Body of pancreas (tissue), 4 donors: ENCODE results near the gene SREBF1. TPM values are rescaled to one million over a fixed set of nuclear protein-coding genes. Genes with fewer than 3 reads are reported as not detected.

Source experiments
- ATAC-seq: fragments of 150-250 bp; one replicate; pipeline ENCODE4 v1.9.1; 2016
- DNase-seq, 4 donors: peaks; one replicate each; pipeline ENCODE4 v3.0.0-alpha.2; 2019
- H3K27ac ChIP-seq, 4 donors: fragments of 200-600 bp; sonication (generic); 1 replicate in 3 of 4; 2 replicates in 1 of 4; pipeline versions ENCODE4 v1.5.1 to v1.6.1; 2016 to 2019; ENCODE audit warnings: mild to moderate bottlenecking in 1 of 4, mixed read lengths in 1 of 4, moderate library complexity in 1 of 4
- H3K27me3 ChIP-seq, 2 donors: fragments of 200-600 bp; sonication (generic); one replicate each; pipeline ENCODE4 v1.6.0; 2016; ENCODE audit warnings: mild to moderate bottlenecking in 1 of 2
- H3K36me3 ChIP-seq, 2 donors: fragments of 200-600 bp; sonication (generic); replicated peaks in 1 of 2; 2 replicates each; pipeline ENCODE4 v1.5.1; 2016; ENCODE audit warnings: low read depth in 2 of 2; ENCODE audit not compliant: insufficient read depth in 1 of 2
- H3K4me1 ChIP-seq: fragments of 200-600 bp; sonication (generic); one replicate; pipeline ENCODE4 v1.6.0; 2016
- H3K4me3 ChIP-seq, 2 donors: fragments of 200-600 bp; sonication (generic); 1 replicate in 1 of 2; 2 replicates in 1 of 2; pipeline ENCODE4 v1.5.1; 2016 to 2019
- H3K9me3 ChIP-seq, 3 donors: fragments of 200-600 bp; sonication (generic); 1 replicate in 2 of 3; 2 replicates in 1 of 3; pipeline ENCODE4 v1.5.1; 2016
- CTCF ChIP-seq, 7 experiments: fragments of 450-650 bp in 4 of 7; fragments of 200-600 bp in 3 of 7; sonication (generic) in 3 of 7; IDR thresholded peaks; one replicate each; pipeline ENCODE4 v1.5.1; 2016 to 2019; ENCODE audit warnings: antibody characterized with exemption in 7 of 7
- POLR2A ChIP-seq, 3 donors: fragments of 450-650 bp; IDR thresholded peaks; one replicate each; pipeline ENCODE4 v1.6.1; 2016; ENCODE audit warnings: antibody characterized with exemption in 3 of 3, mild to moderate bottlenecking in 2 of 3
- WGBS, 2 donors: methylation state at CpG; one replicate each; pipeline ENCODE4 v1.1.5; 2017; 5-methylcytosine and 5-hydroxymethylcytosine counted together
- intact Hi-C: fragments of 100-400 bp; cut with DNase I; formaldehyde crosslinking; loops from one replicate; pipeline ENCODE4 v1.15.1; 2023
- total RNA-seq, 2 donors: library from RNA; depleted of rRNA; stranded (reverse); fragments of >200 nt; gene quantifications; one replicate each; pipeline ENCODE4 v1.1.0, GENCODE V29; 2016

Gene SREBF1
- total RNA-seq, 2 donors from 2014 or later: 22.3 to 88.0 TPM

- no peak overlapping the region for H3K4me3 ChIP-seq
- no peaks in the 10 kb centered on the region for H3K36me3 ChIP-seq
- H3K27me3 ChIP-seq: no peaks in the 10 kb centered on the region
- no peak overlapping the region for H3K27ac ChIP-seq
- H3K9me3 ChIP-seq: no peaks in the 10 kb centered on the region
- H3K4me1 ChIP-seq: peaks cover 59% of the 10 kb centered on the region
- ATAC-seq (no peak), DNase-seq (no peak)
- intact Hi-C loops: no loop called here
- no peak for TF ChIP-seq POLR2A (IDR thresholded peaks at IDR 0.05)
- TF ChIP-seq CTCF (IDR thresholded peaks at IDR 0.05): no peak
- WGBS, 2 donors: 90 to 91% methylated on average over 4 to 16 of the region's 16 CpGs
Observed at GRCh38 chr17:17826942-17827785, 9.6 kb downstream of the SREBF1 start.

- H3K4me1 ChIP-seq: peaks cover 61% of the 10 kb centered on the region
- TF ChIP-seq POLR2A (IDR thresholded peaks at IDR 0.05) (no peak), CTCF (IDR thresholded peaks at IDR 0.05) (no peak)
- intact Hi-C loops: no loop called here
- WGBS, 2 donors: 92 to 100% methylated on average over 2 of the region's 2 CpGs
- no peaks in the 10 kb centered on the region for H3K9me3 ChIP-seq
- H3K4me3 ChIP-seq: no peak overlapping the region
- ATAC-seq (no peak), DNase-seq (no peak)
- peak overlapping the region in 3 of 4 donors; percentile 36 to 88 (median 86) for H3K27ac ChIP-seq
- H3K27me3 ChIP-seq: no peaks in the 10 kb centered on the region
- no peaks in the 10 kb centered on the region for H3K36me3 ChIP-seq
Observed at GRCh38 chr17:17826342-17826713, 10.5 kb downstream of the SREBF1 start.

DNA sequence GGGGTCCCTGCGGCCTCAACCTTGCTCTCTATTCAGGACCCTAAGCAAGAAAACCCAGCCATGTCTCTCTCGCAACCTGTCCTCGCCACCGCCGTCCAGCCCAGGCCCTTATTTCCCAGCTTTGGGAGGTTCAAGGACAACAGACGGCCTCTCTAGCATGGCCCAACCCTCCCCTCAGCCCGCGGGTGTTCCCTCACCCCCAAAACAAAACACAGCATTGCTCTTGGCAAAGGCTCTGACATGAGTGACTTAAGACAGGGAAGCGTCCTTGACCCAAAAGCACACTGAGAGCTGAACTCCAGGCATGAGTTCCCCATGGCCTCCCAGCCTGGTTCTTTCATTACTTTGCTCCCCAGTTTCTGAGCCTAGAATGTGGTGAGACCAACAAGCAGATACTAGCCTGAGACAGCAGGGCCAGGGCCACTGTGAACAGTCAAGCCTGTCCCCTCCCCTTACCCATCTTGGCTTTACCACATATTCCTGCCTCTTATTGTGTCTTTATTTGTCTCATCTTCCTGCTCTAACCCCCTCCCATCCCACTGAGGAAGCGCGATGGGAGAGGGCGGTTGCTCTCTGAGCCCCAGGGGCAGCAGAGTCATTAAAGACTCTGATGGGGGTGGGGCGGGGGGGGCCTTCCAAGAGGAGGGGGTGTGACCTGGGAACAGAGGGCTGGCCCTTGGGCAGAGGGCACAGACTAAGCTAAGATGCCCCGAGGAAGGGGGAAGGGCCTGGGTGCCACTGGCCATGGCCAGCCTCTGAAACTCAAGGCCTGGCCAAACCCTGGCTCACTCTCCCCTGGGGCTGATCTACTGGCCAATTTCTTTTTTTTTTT lies 11.8 kb downstream of the SREBF1 start:
- intact Hi-C loops: no loop called here
- peak; percentile 14 for ATAC-seq
- H3K27me3 ChIP-seq: no peaks in the 10 kb centered on the region
- no peaks in the 10 kb centered on the region for H3K36me3 ChIP-seq
- H3K27ac ChIP-seq: peak overlapping the region; percentile 48 to 88 (median 84)
- H3K9me3 ChIP-seq: no peaks in the 10 kb centered on the region
- peak in 1 of 3 donors; percentile 17 for TF ChIP-seq POLR2A (IDR thresholded peaks at IDR 0.05)
- TF ChIP-seq CTCF (IDR thresholded peaks at IDR 0.05): no peak
- peak; percentile 57 to 71 (median 66) for DNase-seq
- 13 to 20% methylated on average over 6 to 14 of the region's 14 CpGs for WGBS, 2 donors
- H3K4me3 ChIP-seq: no peak overlapping the region
- peaks cover 61% of the 10 kb centered on the region for H3K4me1 ChIP-seq

- peak overlapping the region; percentile 48 to 88 (median 84) for H3K27ac ChIP-seq
- TF ChIP-seq CTCF (IDR thresholded peaks at IDR 0.05) (no peak), POLR2A (IDR thresholded peaks at IDR 0.05) (no peak)
- no peaks in the 10 kb centered on the region for H3K9me3 ChIP-seq
- 13 to 15% methylated on average over 4 to 11 of the region's 11 CpGs for WGBS, 2 donors
- ATAC-seq (no peak), DNase-seq (peak in 1 of 4 donors; percentile 57)
- no peak overlapping the region for H3K4me3 ChIP-seq
- no peaks in the 10 kb centered on the region for H3K36me3 ChIP-seq
- intact Hi-C loops: no loop called here
- H3K4me1 ChIP-seq: peaks cover 64% of the 10 kb centered on the region
- H3K27me3 ChIP-seq: no peaks in the 10 kb centered on the region
Observed at GRCh38 chr17:17824119-17824782, 12.5 kb downstream of the SREBF1 start.
